ENCODE results near the gene SEMA5A.
"Not testable (repeated sequence)": the region's sequence is repeated elsewhere in the genome, so short reads cannot be mapped to it uniquely, and the experiment has no call there.

The SEMA5A gene

GRCh38 chr5:9358961-9359685, 186.8 kb downstream of the SEMA5A start:
- DNase-seq (ENCODE audit: low spot score), result no peak

DNA sequence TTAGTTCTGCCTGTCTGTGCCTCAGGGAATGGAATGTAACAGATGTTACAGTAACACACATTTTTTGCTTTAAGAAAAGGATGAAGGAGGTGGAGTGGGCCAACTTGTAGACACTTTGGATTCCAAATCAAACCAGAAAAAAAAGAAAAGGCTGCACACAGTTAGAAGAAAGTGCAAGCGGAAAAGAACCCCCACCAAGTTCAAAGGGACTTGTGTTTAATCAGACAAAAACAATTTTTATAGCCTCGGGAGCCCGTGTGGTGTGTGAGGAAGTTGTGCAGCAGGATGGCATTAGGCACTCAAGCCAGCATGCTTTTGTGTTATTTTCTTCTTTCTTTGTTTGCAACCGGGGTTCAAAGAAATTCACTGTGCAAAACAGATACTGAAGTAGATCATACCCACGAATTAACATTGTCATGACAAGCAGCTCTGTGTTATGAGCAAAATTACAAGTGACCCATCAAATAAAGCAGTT, 189.5 kb downstream of the SEMA5A start:
- DNase-seq (ENCODE audit: low spot score), result no peak

DNA sequence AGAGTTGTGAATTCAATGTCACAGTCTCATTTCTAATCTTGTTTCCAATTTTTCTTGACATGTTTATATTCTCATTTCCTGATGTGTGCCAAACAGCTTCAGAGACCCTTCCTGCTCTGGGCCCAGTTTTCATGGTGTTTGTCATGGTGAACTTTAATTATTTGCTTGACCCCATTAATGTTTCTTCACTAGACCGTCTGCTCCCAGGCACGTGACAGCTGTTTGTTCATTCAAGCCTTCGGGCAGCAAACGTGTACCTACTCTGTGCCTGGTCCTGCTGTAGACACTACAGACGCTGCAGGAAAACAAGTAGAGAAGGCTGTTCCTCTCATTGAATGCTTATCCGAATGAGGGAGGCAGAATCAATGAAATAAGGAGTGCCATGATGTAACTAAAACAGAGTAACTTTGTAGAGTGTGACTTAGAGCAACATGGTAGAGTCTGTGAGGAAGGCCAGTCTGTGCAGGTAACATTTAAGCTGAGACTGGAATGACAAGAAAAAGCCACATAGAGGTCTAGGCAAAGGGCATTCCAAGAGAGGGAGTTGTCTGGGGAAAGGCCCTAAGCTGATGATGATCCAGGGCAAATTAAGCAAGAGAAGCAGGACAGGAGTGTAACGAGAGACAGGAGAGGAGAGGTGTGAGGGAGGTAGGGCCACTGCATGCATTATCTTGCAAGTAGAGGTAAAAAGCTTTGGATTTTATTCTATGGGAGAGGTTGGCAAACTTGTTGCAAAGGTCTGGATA, 191.4 kb downstream of the SEMA5A start:
- DNase-seq (ENCODE audit: low spot score), result no peak

- DNase-seq (ENCODE audit: low spot score), result not testable (repeated sequence)
Measured at GRCh38 chr5:9353048-9353447, 192.8 kb downstream of the SEMA5A start.

GRCh38 chr5:9351546-9351945, 194.3 kb downstream of the SEMA5A start:
- no peak for DNase-seq (ENCODE audit: low spot score)

GRCh38 chr5:9350301-9350797, 195.5 kb downstream of the SEMA5A start:
- DNase-seq (ENCODE audit: low spot score), result no peak

DNA sequence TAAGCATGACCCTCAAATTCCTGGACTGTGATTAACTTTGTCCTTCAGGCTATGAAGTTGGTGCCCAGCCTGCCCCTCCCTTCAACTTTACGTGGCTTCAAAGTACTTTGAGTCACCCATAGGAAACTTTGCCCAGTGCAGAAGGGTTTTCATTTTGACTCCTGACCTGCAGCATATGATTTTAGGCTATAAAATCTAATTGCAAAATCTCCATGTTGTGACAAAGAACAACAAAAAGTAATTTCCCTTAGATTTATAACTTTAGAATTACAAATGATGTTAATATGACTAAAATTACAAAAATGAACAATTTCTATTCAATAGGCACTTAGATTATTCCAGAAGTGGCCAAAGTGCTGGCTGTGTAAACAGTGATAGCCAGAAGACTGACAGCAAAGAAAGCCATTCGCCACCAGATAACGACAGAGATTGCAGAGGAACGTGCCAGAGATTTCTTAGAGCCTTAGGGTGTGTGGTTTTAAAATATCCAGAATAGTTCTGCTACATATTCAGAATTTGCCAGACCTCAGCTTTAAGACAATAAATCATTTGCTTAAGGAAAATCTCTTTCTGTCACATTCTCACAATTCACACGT, 197.4 kb downstream of the SEMA5A start:
- no peak for DNase-seq (ENCODE audit: low spot score)

DNA sequence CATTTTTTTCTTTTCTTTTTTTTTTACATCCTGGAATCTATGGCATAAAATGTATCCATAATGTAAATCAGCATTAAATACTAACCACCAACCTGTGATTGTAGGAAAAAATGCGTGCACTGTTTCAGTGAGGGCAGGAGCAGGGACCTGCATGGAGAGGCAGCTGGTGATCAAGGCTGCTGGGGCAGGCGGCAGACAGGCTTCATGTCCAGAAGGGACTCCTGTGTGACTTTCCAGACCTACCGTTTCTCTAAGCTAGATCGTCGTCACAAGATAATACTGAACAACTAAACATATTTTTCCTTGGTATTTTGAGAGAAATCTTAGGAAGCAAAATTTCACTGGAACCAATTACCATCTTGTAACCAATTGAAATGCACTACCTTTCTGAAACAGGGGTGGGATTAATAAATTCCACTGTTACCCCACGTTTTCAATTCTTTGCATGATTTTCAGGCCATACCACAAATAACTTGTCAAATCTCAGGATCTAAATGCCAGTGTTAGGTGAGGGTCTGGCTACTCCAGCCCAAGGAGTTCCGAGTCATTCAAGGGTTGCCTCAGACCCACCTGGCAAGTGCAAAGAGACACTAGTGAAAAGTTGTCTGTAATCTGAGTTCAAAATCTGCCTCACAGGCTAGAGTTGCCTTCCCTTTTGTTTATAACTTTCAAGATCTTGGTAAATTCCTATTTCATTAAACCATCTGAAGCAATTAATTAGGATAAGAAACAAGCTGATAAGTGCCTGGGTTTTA, 198.2 kb downstream of the SEMA5A start:
- DNase-seq (ENCODE audit: low spot score), result no peak

DNA sequence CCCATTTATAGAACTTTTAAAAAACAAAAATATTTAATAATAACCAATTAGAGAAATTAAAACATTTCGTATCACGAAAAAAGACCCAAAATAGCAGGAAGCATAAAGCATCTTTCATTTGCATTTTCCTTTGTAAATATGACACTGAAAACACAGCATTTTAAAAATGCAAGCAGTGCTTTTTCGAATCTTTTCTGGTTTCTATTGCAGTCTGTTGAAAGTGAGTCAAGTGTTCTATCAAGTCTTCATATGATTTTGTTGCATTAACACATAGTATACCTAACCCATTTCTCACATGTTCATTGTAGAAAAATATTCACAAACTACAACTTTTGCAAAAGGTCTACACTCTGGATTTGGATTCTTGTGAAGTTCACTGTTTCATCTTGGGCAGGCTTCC, 198.8 kb downstream of the SEMA5A start:
- DNase-seq (ENCODE audit: low spot score), result no peak

DNA sequence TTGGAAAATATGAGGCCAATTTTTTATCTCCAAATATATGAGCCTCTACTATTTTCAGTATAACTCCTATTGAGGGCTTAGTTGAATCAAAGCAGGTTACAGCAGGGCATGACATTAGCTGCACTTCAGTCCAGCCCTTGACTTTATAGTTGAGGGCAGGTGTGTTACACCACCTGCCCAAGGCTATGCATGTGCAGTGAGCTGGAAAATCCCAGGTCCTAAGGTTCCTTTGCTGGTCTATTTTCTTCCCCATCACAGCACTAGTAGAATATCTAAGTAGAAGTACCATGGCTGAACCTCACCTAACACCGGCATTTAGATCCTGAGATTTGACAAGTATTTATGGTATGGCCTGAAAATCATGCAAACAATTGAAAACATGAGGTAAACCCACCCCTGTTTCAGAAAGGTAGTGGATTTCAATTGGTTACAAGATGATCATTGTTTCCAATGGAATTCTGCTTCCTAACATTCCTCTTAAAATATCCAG, 201.1 kb downstream of the SEMA5A start:
- no peak for DNase-seq (ENCODE audit: low spot score)

GRCh38 chr5:9343146-9343850, 202.6 kb downstream of the SEMA5A start:
- no peak for DNase-seq (ENCODE audit: low spot score)

GRCh38 chr5:9342161-9342787, 203.6 kb downstream of the SEMA5A start:
- DNase-seq (ENCODE audit: low spot score), result no peak

DNA sequence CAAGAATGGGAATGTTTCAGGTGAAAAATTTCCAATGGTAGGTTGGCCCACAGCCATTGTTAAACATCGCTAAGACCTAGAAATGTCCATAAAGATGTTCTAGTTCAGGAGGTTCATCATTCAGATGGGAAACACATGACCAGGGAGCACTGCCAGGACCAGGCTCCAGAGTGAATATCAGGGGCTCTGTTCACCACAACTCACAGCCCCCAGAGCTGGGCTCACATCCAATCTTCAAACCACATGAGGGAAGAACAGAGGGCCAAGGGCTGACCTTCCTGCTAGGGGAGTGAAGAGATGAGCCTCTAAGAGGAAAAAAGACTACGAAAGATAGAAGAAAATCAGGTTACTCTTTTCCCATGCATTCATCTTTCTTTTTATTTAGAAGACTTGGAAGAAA, 205.8 kb downstream of the SEMA5A start:
- no peak for DNase-seq (ENCODE audit: low spot score)

DNA sequence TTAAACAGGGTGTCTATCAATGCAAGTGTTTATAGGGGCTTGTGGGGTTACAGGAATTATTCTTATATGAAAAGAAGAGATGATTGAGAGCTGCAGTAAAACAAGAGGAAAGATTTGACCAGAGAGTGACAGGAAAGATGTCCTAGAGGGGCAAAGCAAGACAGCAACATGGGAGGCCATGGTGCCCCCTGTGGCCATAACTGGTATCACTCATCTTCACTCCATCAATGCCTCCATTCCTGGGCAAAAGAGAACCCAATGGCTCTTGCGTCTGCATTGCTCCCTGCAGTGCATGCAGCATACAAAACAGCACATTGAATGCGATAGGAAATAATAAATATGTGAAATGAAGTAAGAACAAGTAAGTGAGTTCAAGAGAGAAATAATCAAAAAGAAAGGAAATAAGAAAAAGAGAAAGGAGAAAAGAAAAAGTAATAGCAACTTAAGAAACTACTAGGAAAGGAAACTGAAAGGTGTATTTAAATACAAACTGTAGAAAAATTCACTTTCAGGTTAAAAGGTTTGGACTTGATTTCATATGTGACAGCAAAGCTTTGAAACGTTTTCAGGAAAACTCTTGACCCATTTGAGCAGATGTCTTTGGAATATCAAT, 206.6 kb downstream of the SEMA5A start:
- DNase-seq (ENCODE audit: low spot score), result no peak

DNA sequence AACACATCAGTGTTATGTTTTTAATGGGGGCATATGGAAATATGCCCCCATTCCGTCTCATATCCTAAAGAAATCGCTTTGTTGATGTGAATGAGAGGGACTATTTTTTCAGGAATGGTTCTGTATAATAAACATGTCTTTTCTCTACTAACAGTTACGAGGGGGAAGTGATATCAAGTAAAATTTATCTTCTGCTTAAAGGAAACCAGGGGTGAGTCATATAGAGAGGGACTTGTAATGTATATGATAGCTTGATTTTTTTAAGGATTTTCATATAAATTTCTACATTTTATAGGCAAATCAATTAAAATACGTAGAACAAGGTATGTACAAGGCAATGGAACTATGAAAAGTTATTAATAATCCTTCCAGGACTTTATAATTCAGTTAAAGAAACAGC, 207.1 kb downstream of the SEMA5A start:
- no peak for DNase-seq (ENCODE audit: low spot score)

DNA sequence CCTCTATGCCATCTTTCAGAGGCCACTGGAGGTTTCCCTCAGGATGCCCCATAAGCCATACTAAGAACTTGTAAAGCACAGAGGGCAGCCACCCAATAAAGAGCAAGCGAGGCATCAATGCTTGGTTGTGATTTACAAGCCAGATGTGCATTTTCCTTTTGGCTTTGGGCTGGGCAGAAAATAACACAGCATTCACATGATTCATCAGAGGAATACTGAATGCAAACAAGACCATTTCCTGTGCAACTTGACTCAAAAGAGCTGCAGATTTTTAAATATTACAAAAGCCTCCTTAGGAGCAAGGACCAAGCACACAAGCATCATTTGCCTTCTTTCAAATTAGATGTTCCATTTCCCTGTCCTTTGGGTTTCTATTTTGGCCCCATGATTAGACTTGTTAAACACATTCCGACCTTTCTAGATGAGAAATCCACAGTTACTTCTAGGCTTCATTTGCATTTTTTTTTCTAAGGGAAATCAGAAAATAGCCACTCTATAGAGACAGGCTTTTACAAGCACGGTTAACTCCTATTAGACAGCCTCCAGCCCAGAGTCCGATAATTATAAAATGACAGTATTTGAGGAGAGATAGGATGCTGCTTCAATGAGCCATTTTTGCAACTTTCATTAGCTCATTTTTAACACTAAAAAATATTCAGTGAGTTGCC, 207.8 kb downstream of the SEMA5A start:
- no peak for DNase-seq (ENCODE audit: low spot score)

DNA sequence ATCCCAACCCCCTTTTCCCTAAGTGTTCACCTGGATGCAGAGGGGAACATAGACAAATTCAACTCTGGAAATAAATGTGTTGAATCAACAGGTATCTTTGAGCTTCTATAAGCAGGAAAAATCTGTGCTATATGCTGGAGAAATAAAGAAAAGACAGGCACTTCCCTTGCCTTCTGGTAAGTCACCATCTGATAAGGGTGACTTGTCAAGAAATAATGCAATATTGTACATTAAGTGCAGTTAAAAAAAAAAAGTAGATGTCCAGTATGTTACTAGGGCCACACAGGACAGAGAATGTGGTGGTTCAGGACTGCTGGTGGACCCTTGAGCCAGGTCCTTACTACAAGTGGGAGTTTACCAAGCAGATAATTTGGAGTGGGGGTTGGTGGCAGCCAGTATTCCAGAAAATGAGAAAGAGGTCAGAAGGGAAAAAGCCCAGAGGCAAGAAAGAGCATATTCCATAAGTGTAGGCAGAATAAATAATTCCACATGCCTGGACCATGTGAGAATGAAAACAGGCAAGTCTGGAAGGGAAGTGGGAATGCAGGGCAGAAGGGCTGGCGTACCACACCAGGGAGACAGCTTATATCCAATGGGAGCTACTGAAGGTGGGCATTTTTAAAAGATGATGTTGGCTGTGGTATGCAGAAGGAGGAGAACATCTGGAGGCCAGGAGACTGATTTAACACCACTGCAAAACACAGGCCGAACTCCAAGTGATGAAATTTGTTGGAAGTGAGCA, 209.9 kb downstream of the SEMA5A start:
- no peak for DNase-seq (ENCODE audit: low spot score)

DNA sequence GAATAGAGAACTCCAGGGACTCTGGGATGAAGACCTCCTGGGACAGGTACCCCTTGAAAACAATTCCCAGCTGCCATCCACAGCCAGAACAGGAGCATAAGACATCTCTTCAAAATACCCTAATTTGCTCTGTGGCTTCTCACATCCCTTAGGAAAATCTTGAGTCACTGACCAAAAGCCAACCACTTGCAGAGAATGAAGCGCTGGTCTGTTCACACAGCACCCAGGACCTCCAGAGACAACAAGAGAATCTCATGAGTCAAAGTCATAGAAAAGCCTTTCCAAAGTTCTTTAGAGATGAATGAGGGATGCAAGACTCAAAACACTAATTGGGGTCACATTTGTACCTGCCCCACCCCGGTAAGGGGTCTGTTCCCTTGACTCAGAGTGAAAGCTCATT, 210.6 kb downstream of the SEMA5A start:
- DNase-seq (ENCODE audit: low spot score), result no peak

DNA sequence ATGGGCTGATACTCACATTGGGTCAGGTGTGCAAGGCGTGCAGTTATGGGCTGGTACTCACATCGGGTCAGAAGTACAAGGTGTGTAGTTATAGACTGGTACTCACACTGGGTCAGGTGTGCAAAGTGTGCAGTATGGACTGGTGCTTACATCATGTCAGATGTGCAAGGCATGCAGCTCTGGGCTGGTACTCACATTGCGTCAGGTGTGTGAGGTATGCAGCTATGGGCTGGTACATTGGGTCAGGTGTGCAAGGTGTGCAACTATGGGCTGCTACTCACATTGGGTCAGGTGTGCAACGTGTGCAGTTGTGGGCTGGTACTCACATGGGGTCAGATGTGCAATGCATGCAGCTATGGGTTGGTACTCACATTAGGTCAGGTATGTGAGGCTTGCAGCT, 213.8 kb downstream of the SEMA5A start:
- DNase-seq (ENCODE audit: low spot score), result no peak

All from CD4-positive, alpha-beta T cell treated with Interleukin-15 for 4 hours (primary cell).